AG09319 (cell line): ENCODE data around the gene CCR5AS.
"Not testable (repeated sequence)": the region's sequence is repeated elsewhere in the genome, so short reads cannot be mapped to it uniquely, and the experiment has no call there.

Experiments used
- DNase-seq: peaks from one replicate; pipeline ENCODE4 v3.0.0-alpha.2; 2010; ENCODE audit warnings: low read depth; ENCODE audit errors: extremely low read depth
- TF ChIP-seq, protein P1 (sequence below): IDR thresholded peaks from 2 replicates; pipeline ENCODE4 v1.5.1; 2011; ENCODE audit warnings: low read depth, mild to moderate bottlenecking, inconsistent platforms, low read length, moderate library complexity

Gene CCR5AS

DNA sequence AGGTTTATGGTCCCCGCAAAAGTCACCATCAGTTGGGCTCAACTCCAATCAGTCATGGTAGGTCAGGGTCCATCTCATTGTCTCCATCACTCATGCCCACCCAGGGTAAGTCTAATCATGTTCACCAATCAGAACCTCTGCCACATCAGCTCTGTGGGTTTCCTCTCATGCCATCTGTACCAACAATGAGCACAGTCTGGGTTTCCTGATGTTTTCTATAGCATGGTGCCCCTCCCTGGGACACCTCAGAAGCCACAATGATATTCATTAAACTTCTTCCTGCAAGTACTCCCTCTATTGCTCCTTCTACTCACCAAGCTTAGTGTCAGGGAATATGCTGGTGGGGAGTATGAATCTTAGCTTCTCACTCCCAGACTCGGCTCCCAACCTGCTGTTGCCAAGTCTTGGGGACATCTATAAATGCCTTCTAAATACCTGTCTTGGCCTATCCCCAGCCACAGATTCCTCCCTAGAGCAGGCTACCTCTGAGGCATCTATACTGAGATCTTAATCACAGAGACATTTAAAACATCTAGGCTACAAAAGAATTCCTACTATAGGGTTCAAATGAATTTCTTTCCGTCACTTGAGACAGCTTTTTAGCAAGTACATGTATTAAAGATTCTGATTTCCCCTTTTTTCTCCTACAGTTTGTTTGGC, 57.9 kb downstream of the CCR5AS start:
- TF ChIP-seq, protein P1, sequence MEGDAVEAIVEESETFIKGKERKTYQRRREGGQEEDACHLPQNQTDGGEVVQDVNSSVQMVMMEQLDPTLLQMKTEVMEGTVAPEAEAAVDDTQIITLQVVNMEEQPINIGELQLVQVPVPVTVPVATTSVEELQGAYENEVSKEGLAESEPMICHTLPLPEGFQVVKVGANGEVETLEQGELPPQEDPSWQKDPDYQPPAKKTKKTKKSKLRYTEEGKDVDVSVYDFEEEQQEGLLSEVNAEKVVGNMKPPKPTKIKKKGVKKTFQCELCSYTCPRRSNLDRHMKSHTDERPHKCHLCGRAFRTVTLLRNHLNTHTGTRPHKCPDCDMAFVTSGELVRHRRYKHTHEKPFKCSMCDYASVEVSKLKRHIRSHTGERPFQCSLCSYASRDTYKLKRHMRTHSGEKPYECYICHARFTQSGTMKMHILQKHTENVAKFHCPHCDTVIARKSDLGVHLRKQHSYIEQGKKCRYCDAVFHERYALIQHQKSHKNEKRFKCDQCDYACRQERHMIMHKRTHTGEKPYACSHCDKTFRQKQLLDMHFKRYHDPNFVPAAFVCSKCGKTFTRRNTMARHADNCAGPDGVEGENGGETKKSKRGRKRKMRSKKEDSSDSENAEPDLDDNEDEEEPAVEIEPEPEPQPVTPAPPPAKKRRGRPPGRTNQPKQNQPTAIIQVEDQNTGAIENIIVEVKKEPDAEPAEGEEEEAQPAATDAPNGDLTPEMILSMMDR, result no peak
- no peak for DNase-seq

- TF ChIP-seq, protein P1, result no peak
- DNase-seq, result no peak
These were observed 62.4 kb downstream of the CCR5AS start for GRCh38 chr3:46344476-46344875.

DNA sequence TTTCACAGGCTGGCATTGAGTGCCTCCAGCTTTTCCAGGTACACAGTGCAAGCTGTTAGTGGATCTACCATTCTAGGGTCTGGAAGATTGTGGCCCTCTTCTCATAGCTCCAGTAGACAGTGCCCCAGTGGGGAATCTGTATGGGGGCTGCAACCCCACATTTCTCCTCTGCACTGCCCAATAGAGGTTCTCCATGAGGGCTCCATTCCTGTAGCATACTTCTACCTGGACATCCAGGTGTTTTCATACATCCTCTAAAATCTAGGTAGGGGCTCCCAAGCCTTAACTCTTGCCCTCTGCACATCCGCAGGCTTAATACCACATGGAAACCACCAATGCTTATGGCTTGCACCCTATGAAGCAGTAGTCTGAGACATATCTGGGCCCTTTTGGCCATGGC, 68.0 kb downstream of the CCR5AS start:
- TF ChIP-seq, protein P1, result no peak
- no peak for DNase-seq

- TF ChIP-seq, protein P1, result no peak
- DNase-seq, result no peak
These were observed 69.0 kb downstream of the CCR5AS start for GRCh38 chr3:46337911-46338310.

GRCh38 chr3:46335541-46335940, 71.3 kb downstream of the CCR5AS start:
- TF ChIP-seq, protein P1, result no peak
- DNase-seq, result no peak

DNA sequence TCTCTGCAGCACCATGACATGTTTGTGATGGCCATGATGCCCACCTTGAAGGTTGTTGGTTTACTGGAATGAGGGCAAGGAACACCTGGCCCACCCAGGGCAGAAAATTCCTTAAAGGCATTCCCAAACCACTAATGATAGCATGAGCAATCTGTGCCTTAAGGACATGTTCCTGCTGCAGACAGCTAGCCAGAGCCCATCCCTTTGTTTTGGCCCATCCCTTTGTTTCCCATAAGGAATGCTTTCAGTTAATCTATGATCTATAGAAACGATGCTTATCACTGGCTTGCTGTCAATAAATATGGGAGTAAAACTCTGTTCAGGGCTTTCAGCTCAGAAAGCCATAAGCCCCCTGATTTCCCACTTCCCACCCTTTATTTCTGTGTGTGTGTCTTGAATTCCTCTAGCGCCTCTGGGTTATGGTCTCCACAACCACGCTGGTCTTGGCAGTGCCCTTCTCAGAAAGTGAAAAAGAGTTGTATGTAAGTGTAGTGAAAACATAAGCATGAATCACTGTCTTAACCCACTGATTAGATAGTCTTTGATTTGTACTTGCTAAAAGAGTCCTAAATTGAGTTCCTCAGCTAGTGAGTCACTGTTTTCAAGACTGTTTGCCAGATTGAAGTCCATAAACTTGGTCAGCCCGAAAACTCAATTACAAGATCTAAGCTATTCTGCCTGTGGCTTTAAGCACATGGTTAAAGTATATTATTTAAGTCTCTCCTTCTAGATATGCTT, 72.0 kb downstream of the CCR5AS start:
- no peak for DNase-seq
- TF ChIP-seq, protein P1, result no peak

DNA sequence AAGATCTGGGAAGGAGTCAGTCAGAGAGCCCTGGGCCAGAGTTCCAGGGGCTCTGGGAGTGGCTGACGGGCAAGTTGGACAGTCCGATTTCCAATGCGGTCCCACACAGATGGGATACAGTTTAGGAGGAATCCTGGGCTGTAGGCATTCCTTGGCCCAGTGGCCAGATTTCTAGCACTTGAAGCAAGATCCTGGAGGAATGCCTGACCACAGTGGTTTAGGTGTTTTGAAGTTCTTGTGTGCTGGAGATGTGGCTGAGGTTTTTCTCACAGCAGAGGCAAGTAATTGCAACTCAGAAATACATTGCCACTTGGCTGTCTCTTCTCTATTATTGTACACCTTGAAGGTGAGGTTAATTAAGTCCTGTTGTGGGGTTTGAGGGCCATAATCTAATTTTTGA, 76.2 kb downstream of the CCR5AS start:
- not testable (repeated sequence) for DNase-seq
